ENCODE results near the gene NPHS1. TPM values are rescaled to one million over a fixed set of nuclear protein-coding genes. Genes with fewer than 3 reads are reported as not detected.
"Not testable (repeated sequence)": the region's sequence is repeated elsewhere in the genome, so short reads cannot be mapped to it uniquely, and the experiment has no call there.

The NPHS1 gene
- total and polyA plus RNA-seq, 2 experiments from 2014 or later: 0.37 to 1.1 TPM

DNA sequence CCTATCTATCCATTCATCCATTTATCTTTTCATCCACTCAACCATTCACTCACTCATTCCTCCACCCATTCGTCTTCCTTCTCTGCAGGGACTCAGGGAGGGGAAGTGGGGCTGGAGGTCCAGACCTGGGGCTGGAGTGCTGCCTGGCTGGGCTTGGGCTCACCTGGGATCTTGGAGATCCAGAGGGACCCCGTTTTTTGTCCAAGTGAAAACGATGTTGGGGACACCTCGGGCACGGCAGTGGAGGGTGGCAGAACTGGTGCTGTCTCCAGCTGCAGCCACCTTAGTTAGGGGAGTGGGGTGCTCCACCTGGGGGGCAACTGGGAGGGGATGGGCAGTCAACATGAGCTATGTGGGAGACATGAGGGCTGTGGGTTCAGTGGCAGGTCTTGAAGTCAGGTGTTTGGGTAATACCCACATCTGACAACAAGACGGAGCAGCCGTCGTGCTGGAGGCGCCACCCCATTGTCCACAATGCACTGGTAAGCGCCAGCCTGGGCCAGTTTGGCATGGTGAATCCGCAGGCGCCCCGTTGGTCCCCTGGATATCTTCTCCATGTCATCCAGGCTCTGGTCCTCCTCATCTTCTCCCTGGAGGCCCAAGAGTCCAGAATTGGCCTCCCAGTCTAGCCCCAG, 10.2 kb downstream of the NPHS1 start:
- H3K27me3 ChIP-seq: peaks cover 69% of the 10 kb centered on the region
- TF ChIP-seq, protein P1, sequence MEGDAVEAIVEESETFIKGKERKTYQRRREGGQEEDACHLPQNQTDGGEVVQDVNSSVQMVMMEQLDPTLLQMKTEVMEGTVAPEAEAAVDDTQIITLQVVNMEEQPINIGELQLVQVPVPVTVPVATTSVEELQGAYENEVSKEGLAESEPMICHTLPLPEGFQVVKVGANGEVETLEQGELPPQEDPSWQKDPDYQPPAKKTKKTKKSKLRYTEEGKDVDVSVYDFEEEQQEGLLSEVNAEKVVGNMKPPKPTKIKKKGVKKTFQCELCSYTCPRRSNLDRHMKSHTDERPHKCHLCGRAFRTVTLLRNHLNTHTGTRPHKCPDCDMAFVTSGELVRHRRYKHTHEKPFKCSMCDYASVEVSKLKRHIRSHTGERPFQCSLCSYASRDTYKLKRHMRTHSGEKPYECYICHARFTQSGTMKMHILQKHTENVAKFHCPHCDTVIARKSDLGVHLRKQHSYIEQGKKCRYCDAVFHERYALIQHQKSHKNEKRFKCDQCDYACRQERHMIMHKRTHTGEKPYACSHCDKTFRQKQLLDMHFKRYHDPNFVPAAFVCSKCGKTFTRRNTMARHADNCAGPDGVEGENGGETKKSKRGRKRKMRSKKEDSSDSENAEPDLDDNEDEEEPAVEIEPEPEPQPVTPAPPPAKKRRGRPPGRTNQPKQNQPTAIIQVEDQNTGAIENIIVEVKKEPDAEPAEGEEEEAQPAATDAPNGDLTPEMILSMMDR (IDR thresholded peaks at IDR 0.05; ENCODE audit: low read depth, low read length): no peak
- H3K36me3 ChIP-seq: no peaks in the 10 kb centered on the region
- no peak overlapping the region for H3K27ac ChIP-seq
- H3K4me1 ChIP-seq (ENCODE audit: low read depth): no peaks in the 10 kb centered on the region
- H3K4me3 ChIP-seq: no peak overlapping the region
- H3K9me3 ChIP-seq (ENCODE audit: low read depth): no peaks in the 10 kb centered on the region
- DNase-seq (ENCODE audit: low read depth in 1 of 2, low spot score in 1 of 2): no peak

DNA sequence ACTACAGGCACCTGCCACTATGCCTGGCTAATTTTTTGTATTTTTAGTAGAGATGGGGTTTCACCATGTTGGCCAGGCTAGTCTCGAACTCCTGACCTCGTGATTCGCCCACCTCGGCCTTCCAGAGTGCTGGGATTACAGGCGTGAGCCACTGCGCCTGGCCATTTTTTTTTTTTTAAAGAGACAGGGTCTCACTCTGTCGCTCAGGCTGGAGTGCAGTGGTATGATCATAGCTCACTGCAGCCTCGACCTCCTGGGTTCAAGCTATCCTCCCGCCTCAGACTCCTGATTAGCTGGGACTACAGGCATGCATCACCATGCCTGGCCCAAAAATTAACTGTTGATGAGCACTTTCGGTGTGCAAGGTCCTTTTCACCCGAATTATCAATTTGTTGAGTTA, 16.2 kb downstream of the NPHS1 start:
- peaks cover 30% of the 10 kb centered on the region for H3K27me3 ChIP-seq
- H3K36me3 ChIP-seq, H3K4me3 ChIP-seq: not testable (repeated sequence)

DNA sequence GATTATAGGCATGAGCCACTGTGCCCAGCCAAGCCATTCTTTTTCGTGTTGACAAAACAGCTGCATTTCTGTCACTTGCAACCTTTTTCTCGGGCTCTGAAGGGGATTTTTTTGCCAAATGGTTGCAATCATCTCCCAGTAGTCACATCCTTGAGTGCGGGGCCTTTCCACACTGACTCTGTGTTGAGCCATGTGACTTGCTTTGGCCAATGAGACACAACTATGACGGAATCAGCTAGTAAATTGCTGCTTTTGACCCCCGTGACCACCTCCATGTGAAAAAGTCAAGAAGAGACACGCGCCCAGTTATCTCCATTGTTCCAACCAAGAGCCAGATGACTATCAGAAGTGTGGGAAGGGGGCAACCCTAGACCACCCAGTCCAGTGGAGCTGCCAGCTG, 18.3 kb downstream of the NPHS1 start:
- Histone ChIP-seq H3K27ac (no peak overlapping the region), H3K36me3 (no peaks in the 10 kb centered on the region), H3K4me1 (ENCODE audit: low read depth) (no peaks in the 10 kb centered on the region), H3K4me3 (no peak overlapping the region), H3K9me3 (ENCODE audit: low read depth) (no peaks in the 10 kb centered on the region), H3K27me3 (peaks cover 28% of the 10 kb centered on the region)
- TF ChIP-seq, protein P1 (IDR thresholded peaks at IDR 0.05; ENCODE audit: low read depth, low read length): no peak
- no peak for DNase-seq (ENCODE audit: low read depth in 1 of 2, low spot score in 1 of 2)

More for the DNA sequence above, 16.2 kb downstream of the NPHS1 start:
- not testable (repeated sequence) for H3K27ac ChIP-seq; H3K9me3 ChIP-seq (ENCODE audit: low read depth); H3K4me1 ChIP-seq (ENCODE audit: low read depth); DNase-seq (ENCODE audit: low read depth in 1 of 2, low spot score in 1 of 2)

DNA sequence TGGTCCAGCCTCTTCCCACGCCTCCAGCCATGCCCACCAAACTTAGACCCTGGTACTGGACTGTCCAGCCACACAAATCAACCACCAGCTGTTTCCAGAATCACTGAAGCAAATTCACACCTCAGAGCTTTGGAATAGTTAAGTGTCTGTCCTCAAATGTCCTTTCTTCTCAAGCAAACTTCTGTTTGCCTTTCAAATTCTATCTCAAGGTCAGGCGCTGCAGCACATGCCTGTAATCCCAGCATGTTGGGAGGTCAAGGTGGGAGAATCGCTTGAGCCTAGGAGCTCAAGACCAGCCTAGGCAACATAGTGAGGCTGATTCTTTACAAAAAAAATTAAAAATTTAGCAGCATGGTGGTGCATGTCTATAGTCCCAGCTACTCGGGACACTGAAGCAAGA, 20.2 kb downstream of the NPHS1 start:
- TF ChIP-seq, protein P1 (IDR thresholded peaks at IDR 0.05; ENCODE audit: low read depth, low read length): no peak
- peaks cover 23% of the 10 kb centered on the region for H3K27me3 ChIP-seq
- no peaks in the 10 kb centered on the region for H3K36me3 ChIP-seq
- no peak overlapping the region for H3K27ac ChIP-seq
- no peaks in the 10 kb centered on the region for H3K9me3 ChIP-seq (ENCODE audit: low read depth)
- H3K4me3 ChIP-seq: no peak overlapping the region
- no peaks in the 10 kb centered on the region for H3K4me1 ChIP-seq (ENCODE audit: low read depth)
- DNase-seq (ENCODE audit: low read depth in 1 of 2, low spot score in 1 of 2): no peak

DNA sequence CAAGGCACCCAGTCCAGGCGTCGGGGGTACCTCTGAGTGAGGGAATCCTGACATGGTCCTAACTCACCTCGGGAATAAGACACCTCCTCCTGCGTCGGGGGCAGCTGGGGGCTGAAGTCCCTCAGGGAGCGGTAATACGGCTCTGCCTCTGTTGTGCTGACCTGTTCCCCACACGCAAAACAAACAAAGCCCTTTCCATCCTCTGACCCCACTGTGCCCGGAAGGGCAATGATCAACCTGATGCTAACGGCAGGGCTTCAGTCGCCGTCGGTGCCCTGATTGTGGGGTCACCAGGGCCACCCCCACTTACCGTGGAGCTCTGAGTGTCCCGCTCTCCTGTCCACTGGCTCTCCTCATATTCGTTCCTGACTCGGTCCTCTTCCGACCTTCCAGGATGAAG, 21.3 kb downstream of the NPHS1 start:
- Histone ChIP-seq H3K27me3 (peaks cover 17% of the 10 kb centered on the region), H3K9me3 (ENCODE audit: low read depth) (no peaks in the 10 kb centered on the region), H3K27ac (no peak overlapping the region), H3K36me3 (no peaks in the 10 kb centered on the region), H3K4me3 (no peak overlapping the region), H3K4me1 (ENCODE audit: low read depth) (no peaks in the 10 kb centered on the region)
- TF ChIP-seq, protein P1 (IDR thresholded peaks at IDR 0.05; ENCODE audit: low read depth, low read length): no peak
- no peak for DNase-seq (ENCODE audit: low read depth in 1 of 2, low spot score in 1 of 2)

DNA sequence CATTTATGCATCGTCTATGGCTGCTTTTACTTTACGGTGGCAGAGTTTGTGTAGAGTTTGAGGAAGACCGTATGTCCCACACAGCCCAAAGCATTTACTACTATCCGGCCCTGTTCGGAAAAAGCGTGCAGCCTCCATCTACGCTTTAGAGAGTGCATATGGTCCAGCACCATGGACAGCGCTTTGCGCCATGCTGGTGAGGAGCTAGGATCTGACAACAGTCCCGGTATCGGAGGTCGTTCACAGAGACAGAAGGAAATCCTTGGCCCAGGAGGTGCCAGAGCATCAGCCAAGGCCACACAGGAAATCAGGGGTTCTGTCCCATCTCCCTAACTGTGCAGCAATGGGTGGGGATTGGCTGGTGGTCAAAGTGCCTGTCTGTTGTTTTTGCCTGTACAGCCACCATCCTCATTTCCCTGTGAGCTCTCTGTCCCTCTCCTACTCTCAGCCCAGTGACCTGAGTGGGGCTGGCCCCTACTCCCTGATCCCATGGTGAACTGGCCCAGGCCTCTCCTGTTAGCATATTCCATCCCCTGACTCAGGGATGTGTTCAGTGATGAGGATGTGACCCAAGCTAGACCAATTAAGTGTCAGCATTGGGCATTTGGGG, 23.5 kb downstream of the NPHS1 start:
- TF ChIP-seq, protein P1 (IDR thresholded peaks at IDR 0.05; ENCODE audit: low read depth, low read length): no peak
- peak; percentile 77 to 94 for DNase-seq (ENCODE audit: low read depth in 1 of 2, low spot score in 1 of 2)
- Histone ChIP-seq H3K4me1 (ENCODE audit: low read depth) (no peaks in the 10 kb centered on the region), H3K27ac (no peak overlapping the region), H3K4me3 (no peak overlapping the region), H3K9me3 (ENCODE audit: low read depth) (no peaks in the 10 kb centered on the region), H3K36me3 (no peaks in the 10 kb centered on the region), H3K27me3 (peaks cover 23% of the 10 kb centered on the region)

All from cardiac muscle cell (in vitro differentiated cells and primary cell).